Loucy (cell line): ENCODE data around the gene PTPRN2.

Experiments
- EZH2phosphoT487 ChIP-seq: fragments of 200-600 bp; IDR thresholded peaks from 2 replicates; pipeline ENCODE4 v1.6.1; 2018; ENCODE audit warnings: antibody characterized with exemption, mild to moderate bottlenecking, moderate library complexity, borderline replicate concordance
- TF ChIP-seq, protein P1 (sequence below): fragments of 200-600 bp; sonication (generic); conservative IDR thresholded peaks from 2 replicates; pipeline ENCODE4 v1.5.1; 2014; ENCODE audit warnings: mild to moderate bottlenecking, antibody characterized with exemption, low read length

- TF ChIP-seq, protein P1, sequence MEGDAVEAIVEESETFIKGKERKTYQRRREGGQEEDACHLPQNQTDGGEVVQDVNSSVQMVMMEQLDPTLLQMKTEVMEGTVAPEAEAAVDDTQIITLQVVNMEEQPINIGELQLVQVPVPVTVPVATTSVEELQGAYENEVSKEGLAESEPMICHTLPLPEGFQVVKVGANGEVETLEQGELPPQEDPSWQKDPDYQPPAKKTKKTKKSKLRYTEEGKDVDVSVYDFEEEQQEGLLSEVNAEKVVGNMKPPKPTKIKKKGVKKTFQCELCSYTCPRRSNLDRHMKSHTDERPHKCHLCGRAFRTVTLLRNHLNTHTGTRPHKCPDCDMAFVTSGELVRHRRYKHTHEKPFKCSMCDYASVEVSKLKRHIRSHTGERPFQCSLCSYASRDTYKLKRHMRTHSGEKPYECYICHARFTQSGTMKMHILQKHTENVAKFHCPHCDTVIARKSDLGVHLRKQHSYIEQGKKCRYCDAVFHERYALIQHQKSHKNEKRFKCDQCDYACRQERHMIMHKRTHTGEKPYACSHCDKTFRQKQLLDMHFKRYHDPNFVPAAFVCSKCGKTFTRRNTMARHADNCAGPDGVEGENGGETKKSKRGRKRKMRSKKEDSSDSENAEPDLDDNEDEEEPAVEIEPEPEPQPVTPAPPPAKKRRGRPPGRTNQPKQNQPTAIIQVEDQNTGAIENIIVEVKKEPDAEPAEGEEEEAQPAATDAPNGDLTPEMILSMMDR, result no peak
- TF ChIP-seq EZH2phosphoT487, result no peak
Observed at GRCh38 chr7:157951300-157952049, 636.1 kb downstream of the PTPRN2 start.
